RKO (cell line): Measurements from ENCODE around the gene CCDC120.

Experiments
- DNase-seq: peaks from one replicate; pipeline ENCODE4 v3.0.0-alpha.2; 2016; ENCODE audit warnings: low spot score

CCDC120 gene, protein sequence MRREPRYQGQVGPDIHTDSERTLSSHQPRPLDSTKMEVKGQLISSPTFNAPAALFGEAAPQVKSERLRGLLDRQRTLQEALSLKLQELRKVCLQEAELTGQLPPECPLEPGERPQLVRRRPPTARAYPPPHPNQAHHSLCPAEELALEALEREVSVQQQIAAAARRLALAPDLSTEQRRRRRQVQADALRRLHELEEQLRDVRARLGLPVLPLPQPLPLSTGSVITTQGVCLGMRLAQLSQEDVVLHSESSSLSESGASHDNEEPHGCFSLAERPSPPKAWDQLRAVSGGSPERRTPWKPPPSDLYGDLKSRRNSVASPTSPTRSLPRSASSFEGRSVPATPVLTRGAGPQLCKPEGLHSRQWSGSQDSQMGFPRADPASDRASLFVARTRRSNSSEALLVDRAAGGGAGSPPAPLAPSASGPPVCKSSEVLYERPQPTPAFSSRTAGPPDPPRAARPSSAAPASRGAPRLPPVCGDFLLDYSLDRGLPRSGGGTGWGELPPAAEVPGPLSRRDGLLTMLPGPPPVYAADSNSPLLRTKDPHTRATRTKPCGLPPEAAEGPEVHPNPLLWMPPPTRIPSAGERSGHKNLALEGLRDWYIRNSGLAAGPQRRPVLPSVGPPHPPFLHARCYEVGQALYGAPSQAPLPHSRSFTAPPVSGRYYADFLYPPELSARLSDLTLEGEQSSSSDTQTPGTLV

DNA sequence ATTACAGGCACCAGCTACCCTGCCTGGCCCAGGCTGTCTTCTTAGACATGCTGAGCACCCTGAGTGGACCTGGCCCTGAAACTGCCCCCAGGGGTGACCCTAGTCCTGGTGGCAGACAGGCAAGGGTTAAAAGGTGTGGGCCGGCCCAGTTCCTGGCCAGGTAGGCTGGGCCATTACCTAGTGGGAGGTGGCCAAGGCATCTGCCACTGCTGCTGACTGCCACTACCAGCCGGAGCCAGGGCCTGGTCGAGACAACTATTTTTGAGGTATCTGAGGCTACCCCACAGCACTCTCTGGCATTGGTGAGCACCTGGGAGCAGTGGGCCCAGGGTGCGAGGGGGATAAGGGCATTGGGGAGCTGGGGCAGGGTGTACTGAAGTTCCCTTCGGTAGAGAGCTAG is at the start of gene CCDC120:
CCDC120 (plus strand) TSS at position 206 of the 400 bp plus-strand sequence. CDS start 3,043 bp downstream, outside the sequence.
- DNase-seq = no peak

DNA sequence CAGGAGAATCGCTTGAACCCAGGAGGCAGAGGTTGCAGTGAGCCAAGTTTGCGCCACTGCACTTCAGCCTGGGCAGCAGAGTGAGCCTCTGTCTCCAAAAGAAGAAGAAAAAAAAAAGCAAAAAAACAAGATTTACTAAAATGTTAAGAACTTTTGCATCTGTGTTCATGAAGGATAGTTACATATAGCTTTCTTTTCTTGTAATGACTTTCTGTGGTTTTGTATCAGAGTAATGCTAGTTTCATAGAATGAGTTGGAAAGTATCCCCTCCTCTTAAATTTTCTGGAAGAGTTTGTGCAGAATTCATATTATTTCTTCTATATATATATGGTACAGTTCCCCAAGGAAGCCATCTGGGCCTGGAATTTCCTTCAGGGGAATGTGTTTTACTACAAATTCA is 39.7 kb upstream of the CCDC120 start:
- no peak for DNase-seq

DNA sequence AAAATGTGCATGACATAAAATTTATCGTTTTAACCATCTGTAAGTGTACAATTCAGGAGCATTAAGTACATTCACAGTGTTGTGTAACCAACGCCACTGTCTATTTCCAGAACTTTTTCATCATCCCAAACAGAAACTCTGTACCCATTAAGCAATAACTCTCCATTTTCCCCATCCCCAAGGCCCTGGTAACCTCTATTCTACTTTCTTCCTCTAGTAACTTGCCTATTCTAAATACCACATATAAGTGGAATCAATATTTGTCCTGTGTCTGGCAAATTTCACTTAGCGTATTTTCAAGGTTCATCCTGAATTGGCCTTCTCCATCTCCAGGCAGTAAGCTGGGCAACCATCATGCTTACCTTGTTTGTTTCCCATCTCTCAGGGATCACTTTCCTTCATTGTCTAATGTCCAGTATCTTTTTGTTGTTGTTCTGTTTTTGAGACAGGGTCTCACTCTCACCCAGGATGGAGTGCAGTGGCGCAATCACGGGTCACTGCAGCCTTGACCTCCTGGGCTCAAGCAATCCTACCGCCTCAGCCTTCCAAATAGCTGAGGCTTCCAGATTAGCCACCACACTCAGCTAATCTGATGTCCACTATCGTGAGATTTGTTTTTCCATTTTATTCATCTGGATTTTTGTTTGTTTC is 39.1 kb upstream of the CCDC120 start:
- no peak for DNase-seq

DNA sequence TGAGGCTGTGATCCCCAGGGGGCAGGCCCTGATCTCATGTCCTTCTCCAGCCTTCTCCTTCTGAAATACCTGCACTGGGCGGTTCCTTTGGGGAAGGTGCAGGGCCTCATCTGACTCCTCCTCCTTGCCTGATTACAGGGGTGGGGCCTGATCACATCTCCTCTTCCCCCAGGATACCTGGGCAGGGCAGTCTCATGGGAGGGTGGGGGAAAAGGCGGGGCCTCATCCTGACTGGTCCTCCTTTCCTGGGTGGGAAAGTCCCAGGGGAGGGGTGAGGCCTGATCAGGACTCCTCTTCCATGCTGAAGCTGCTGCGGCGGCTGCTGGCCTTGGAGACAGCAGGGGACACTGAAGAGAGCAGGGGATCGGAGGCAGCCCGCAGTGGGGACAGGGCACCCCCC is 28.9 kb upstream of the CCDC120 start:
- DNase-seq = no peak

DNA sequence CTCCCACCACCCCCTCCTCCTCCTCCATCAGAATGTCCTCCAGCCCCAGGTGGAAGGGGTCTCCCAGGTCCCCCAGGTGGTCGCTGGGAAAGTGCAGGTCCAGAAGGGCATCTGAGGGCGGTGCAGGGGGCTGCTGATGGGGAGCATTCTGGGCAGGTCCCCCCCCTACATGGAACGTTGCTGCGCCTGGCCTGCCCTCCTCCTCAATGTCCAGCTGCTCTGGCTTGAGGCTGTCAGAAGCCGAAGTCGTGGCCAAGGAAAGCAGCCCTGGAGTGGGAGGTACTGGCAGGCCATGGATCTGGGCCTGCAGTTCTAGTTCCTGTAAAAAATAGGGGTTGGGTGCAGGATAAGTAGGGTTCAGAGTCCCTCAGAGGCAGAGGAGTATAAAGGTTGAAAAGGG is 28.5 kb upstream of the CCDC120 start:
- no peak for DNase-seq

DNA sequence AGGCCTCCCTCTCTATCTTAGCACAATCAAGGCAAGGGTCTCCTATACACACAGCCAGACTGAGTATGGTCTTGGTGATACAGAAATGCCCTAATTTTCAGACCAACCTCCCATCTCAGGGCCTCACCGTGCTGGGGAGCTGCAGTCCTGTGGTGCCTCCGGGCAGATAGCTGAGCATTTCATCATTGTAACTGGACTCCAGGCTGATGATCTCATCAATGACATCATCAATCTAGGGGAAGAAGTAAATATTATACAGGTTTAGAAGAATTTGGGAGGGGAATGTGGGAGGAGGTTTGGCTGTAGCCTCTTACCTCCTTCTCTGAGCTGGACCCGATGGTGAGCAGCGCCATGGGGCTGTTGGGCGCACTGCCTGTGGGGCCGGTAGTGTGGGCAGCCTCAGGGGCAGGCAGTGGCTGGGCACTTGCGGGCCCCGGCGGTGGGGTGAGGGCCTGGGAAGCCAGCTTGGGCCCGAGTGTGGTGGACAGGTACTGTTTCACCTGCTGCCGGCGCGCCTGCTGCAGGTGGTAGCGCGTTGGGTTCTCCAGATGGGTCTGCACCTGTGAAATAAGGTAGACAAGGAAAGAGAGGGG is 20.8 kb upstream of the CCDC120 start:
- DNase-seq = peak; percentile 56

DNA sequence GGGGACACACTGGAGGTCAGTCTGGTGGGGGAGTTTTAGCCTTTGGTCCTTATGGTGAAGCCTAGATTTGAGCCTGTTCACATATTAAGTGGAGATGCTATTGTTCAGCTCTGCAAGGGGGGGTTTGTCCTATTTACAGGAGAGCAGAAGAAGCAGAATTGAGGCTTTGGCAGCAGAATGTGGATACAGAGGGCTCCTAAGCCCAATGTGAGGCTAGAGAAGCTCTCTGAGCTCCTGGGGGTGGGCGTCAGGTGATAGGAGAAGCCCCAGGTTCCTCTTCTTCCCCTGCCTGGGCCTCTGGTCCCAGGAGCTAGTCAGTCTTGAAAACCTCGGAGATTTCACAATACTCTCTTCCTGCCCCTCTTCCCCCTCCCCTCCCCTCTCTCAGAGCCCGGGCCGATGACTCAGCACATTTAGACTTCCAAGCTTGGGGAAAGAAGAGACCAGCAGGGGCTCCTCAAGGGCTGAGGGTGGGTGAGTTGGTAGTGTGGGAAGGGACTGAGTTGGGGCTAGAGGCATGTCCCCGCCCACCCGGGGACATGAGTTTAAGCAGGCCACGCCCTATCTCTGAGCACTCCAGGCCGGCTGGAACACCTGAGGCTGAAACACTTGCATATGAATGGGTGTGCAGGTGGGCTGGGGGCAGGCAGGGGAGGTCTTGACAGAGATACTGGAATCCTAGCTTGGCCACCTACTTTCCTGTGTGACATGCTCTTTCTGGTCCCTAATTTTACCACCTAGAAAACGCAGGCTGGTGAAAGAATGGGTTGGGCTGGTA is 19.0 kb upstream of the CCDC120 start:
- peak; percentile 91 for DNase-seq

DNA sequence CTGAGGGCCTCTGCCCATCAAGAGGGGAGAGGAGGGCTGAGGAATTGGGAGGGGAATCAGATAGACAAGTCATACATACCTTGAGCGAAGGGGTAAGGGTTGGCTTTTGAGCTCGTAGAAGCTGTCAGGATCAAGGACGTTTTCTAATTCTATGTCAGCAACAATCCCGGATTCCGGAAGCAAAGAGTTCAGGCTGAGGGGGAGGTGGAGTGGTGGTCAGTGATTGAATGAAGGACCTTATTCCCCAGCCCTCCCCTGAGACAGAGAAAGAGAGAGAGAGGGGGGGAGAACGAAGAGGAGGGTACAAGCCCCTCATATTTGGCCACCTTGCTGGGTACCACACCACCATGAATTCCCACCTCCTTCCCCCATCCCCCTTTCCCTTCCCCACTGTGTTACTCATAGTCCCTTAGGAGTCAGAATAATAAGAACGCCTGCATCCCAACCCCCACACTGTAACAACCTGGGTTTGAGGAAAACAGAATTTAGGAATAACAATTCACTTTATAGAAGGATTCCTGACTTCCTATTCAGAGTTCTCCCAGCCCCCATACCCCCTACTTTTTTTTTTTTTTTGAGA is 18.3 kb upstream of the CCDC120 start:
- peak; percentile 59 for DNase-seq

DNA sequence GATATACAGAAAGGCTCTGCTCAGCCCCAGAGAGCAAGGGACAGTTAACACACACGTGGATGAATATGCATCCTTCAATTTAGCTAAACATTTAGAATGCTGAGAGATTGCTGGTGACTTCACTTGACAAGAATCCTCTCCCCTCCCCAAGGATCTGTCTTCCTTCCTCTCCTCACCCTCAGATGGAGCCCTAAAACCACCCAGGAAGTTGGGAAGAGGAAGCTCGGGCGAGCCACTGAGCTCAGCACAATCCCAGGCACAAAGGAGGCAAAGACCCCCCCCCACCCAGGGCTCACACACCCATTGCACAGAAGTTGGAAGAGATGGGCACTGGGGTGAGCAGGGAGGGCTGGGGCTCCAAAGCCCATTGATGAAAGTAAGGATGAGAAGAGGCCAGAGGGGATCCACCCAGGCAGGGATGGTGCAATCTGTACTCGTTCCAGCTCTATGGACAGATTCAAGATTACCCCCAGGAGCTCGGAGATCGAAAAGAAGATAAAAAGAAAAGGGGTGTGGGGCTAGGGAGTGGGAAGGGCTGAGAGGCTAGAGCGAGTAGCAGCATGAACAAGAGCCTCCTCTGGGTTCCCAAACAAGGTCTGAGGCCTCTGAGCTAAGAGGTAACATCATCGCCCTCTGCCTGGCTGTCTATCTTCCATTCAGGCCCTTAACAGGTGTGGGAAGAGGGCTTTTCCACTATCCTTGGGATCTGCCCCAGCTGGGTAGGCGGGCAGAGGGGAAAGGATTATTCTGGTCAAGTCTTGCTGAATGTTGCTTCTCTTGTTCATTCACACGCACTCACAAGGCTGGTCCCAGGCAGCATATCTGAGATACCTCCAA is 16.8 kb upstream of the CCDC120 start:
- DNase-seq = peak; percentile 79

DNA sequence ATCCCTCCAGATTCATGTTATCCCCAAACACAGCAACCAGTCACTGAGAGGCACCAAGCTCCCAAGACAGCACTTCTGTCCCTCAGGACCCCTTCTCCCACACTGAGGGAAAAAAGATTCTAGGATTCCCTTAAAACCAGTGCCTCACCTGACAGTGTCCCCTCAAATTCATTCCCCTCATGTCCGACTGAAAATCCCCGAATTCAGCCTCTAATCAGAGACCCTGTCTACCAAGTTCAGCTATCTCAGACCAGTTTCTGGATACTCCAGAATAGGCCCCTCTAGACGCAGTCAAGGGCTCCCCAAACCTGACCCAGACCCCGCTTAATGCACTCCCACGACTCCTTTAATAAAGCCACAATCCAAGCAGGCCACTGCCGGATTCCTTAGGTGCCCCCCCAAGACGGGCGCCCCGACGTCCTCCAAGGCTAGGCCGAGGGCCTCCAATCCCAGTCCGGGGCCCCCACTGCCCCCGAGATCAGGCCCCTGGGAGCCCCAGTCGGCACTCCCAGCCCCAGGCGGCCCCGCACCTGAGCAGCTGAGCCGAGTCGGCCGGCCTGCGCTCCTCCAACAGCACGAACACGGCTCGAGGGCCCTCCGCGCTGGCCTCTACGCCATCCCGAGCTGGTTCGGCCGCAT is 16.1 kb upstream of the CCDC120 start:
- DNase-seq = peak; percentile 15

DNA sequence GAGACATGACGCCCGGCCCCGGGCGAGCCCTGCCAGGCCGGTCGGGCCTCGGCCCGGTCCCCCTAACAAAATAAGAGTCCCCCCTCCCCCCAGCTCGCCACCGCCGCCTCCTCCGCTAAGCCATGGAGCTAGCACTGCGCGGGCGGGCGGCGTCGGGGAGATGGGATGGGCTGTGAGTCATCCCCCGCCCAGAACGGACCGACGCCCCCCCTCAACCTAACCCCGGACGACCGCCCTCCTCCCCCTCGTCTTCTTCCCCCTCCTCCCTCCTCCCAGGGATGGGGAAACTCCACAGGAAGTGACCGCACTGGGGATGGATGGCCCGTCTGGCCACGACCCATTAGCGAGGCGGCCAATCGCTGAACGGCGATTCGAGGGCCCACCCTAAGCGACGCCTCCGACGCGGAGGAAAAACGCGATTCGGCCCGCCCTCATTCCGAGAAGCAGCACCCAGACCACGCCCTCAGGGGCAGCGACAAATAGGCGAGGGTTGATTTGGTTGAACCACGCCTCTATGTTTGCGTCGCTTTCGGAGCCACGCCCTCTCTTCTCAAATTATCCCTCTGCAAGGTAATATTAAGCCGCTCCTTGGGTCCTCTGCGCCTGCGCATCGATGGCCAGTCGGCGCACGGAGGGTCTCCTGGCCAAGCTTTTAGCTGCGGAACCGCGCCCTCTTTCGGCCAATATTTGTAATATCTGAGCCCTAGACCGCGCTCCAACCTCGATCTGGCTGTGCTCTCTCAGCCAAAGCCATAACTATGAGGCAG is 15.4 kb upstream of the CCDC120 start, which contains the start of gene TFE3:
TFE3 (minus strand) TSS at position 138 of the 767 bp plus-strand sequence; CDS start at position 7, 131 bp downstream.
- DNase-seq = peak; percentile 96

DNA sequence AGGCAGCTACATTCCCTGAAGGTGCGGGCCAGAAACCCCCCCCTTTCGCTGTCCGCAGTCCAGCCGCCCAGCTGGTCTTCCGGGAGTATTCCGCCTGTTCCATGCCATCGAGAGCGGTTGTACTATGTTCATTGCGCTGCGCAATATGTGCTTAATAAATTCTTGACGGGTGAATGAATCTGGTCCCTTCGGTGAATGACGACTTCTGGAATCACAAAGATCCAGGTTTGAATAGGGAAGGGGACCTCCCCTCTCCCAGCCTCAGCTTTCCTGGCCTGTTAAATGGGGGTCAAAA is 14.9 kb upstream of the CCDC120 start:
- DNase-seq = no peak

DNA sequence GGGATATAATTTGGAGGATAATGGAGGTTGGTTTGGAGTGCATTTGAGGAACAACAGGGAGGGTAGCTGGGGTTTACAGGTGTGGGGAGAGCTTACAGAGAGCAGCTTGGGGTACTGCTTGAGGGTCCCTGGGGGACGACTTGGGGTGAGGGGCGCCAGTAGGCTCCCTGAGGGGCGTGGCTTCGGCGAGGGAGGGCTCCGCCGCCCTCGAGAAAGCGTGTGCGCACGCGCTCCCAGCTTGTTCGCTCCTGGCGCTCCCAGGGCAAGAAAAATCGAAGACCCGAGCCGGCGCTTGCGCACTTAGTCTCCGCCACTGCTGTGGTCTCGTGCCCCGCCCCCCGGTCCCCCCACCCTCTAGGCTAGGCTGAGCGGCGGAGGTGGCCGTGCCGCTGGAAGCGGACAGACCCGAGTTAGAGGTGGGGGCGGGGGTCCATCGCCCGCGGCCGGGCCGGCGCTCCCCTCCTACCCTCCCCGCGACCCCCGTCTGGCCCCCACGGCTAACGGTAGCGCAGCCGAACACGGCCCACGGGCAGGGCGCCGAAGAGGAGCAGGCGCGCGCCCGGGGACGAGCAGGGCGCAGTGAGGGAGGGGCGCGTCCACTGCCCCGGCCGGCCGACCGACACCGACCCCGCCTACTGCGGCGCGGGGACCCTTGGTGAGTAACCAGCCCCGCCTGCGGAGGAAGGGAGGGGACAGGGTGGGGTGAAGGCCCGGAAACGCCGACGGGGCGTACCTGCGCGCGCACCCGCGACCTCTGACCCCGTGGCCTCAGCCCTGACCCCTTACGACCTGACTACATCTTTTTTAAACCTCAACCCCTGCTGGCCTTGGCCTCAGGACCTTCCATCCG is 5.4 kb upstream of the CCDC120 start:
- no peak for DNase-seq

DNA sequence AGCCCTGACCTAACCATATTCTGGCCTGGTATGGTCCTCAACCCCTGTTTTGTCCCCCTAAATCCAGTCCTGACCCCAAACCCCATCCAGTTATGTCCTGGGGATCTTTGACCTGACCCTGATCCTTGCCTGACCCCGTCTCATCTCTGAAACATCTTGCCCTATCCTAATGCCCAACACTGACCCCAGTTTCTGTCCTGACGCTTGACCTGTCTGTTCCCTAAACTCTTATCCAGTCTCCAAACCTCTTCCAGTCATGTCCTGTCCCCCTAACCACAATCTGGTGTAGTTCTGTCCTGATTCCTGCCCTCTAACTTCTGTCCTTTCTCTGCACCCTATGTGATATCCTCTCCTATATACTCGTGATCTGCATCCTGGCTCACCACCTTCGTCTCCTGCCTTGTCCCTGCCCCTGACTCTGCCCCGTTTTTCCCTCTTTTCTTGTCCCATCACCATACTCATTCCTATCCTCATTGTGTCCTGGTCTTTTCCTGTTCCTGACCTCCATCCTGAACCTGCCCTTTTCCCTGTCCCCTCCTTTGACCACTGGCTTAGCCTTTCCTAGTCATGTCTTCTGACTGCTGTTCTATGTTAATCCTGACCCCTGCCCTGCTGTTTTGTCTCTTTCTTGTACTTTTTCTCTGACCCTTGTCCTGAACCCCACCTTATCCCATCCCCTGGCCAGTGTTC is 4.6 kb upstream of the CCDC120 start:
- DNase-seq = no peak

DNA sequence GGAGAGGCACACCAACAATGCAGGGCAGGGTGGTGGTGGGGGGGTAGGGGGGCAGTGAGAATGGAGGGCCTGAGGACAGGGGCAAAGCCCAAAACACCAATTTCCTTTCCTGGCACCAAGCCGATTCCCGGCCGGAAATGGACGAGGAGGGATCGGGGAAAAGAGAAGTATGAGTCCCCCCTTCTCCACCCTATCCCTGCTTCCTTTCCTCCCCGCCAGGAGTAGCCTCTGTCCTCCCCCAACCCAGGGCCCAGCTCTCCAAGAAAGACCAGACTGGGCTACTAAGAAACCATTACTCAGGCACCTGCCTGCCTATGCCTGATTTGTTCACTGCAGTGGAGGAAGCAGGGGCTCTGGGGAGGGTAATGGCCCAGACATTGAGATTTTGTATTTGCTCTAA is 402 bp downstream of the CCDC120 start:
- DNase-seq = no peak

DNA sequence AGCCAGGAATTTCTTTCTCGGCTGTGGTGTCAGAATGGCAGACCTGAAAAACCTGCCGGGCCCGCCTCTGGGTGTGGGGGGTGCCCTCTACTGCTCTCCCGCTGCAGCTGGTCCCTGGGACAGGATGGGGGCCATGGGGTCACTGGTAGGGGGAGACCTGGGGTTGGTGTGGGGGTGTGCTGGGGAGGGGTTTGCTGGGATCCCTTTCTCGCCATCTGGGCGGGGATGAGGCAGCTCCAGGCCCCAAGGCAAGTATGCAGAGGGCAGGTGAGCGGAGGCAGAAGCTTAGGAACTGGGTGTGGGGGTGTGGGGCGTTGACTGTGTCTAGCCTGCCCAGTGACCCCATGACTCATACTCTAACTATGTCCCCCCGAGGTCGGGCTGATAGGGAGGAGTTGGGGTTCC is 884 bp downstream of the CCDC120 start:
- DNase-seq = no peak

DNA sequence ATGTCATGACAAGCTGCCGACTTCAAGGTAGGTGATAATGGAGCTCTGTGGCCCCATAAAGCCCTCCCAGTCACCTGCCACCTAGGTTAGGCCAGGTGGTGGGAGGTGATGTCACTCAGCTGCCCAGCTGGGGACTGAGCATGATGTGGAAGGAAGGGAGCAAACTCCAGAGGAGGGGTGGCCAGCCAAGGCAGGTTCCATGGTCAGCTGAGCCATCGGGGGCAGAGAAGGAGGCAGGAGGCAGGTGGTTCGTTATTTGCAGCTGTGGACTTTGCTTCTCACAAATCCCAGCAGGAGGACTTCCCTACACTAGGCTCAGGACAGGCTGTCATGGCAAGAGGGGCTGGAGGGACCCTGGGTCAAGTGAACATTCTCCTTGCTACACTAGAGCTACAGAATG is 2.1 kb downstream of the CCDC120 start:
- DNase-seq = no peak

DNA sequence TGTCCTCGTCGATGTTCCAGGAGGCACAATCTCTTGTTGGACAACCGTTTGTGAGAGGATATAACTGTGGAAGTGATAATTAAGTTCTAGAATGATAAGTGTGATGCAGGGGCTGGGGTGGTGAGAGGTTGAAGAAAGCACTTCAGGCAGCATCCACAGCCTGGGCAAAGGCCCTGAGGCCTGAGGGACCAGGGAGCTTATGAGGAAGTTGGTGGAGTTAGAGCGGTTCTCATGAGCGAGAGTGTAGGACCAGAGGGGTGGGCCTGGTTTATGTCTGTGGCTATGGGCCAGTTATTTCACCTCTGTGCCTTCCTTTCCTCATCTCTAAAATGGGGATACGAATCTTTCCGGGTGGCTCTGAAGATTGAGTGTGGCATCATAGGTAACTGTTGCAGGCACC is 2.7 kb downstream of the CCDC120 start:
- no peak for DNase-seq
